Measurements from ENCODE around the gene HDAC9. TPM values are rescaled to one million over a fixed set of nuclear protein-coding genes. Genes with fewer than 3 reads are reported as not detected.
A peak's percentile ranks its signal among the peaks of the same experiment; 100 is the strongest.

Gene HDAC9
- total and polyA plus RNA-seq, 2 experiments from 2014 or later, result 32.7 to 101 TPM

DNA sequence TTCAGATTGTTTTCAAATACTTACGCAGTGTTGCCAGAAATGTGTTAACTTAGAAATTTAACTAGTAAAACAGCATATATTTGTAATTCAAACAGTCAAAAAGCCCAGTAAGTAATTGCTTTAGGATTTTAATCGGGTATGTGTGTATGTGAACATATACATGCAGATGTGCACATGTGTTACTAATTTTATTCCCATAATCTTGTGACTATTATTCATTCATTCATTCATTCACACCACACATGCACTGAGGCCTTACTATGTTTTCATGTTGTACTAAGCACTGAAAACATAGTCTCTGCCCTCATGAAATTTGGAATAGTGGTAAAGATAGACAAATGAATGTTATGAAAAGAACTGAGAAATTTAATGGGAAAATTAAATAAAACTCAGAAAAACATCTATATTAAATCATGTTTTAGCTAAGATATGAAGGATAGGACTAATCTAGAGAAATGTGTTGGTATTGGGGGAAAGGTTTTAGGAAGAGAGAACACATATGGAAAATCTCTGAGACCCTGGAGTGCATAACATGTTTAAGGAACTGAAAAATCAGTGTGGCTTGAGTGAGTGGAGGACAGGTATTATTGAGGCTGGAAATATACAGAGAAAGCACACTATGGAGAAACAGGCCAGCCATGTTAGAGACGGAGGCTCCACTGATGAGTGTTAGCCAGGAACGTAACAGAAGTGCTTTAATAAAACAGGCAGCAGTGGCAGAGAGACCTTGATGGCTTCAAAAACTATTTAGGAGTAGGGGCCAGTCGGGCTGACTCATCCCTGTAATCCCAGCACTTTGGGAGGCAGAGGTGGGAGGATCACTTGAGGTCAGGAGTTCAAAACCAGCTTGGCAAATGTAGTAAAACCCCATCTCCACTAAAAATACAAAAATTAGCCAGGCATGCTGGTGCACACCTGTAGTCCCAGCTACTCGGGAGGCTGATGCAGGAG lies 80.3 kb downstream of the HDAC9 start:
- H3K27ac ChIP-seq, result no peak overlapping the region

DNA sequence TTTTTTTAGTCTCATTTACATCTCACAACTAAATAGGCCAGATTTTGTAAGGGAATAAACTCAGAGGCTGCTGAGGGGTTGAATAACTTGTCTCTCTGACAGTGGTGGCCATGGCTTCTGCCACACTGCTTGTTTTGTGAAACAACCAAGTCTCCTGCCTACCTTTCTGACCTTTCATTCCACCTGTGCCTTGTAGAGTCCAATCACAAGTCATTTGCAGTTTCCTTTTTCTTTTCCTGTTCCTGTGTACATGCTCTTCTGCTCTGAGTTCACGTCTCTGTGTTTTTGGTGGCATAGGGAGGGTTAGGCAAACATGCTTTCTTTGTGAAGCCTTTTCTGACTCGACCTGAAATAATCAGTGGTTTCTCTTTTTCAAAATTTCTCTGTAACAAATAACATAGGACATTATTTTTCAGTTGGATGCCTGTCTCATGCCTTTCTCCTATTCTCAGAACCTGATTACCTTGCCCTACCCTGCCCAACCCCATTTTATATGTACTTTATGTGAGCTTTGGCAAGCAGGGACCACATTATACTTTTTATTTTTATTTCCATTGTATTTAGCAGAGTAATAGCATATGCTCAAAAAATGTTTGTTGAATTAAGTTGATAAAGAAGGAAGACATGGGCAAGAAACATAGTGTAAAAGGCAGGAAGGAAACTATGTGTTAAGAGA lies 81.7 kb downstream of the HDAC9 start:
- no peak overlapping the region for H3K4me3 ChIP-seq
- H3K27ac ChIP-seq, result no peak overlapping the region
- no peaks in the 10 kb centered on the region for H3K9me3 ChIP-seq (ENCODE audit: low read depth)
- DNase-seq (ENCODE audit: low read depth in 1 of 2, low spot score in 1 of 2), result no peak
- no peaks in the 10 kb centered on the region for H3K36me3 ChIP-seq
- no peaks in the 10 kb centered on the region for H3K27me3 ChIP-seq
- H3K4me1 ChIP-seq (ENCODE audit: low read depth), result peaks cover 10% of the 10 kb centered on the region
- TF ChIP-seq, protein P1, sequence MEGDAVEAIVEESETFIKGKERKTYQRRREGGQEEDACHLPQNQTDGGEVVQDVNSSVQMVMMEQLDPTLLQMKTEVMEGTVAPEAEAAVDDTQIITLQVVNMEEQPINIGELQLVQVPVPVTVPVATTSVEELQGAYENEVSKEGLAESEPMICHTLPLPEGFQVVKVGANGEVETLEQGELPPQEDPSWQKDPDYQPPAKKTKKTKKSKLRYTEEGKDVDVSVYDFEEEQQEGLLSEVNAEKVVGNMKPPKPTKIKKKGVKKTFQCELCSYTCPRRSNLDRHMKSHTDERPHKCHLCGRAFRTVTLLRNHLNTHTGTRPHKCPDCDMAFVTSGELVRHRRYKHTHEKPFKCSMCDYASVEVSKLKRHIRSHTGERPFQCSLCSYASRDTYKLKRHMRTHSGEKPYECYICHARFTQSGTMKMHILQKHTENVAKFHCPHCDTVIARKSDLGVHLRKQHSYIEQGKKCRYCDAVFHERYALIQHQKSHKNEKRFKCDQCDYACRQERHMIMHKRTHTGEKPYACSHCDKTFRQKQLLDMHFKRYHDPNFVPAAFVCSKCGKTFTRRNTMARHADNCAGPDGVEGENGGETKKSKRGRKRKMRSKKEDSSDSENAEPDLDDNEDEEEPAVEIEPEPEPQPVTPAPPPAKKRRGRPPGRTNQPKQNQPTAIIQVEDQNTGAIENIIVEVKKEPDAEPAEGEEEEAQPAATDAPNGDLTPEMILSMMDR (IDR thresholded peaks at IDR 0.05; ENCODE audit: low read depth, low read length), result no peak

More for the DNA sequence above, 80.3 kb downstream of the HDAC9 start:
- Histone ChIP-seq H3K27me3 (no peaks in the 10 kb centered on the region), H3K36me3 (no peaks in the 10 kb centered on the region), H3K4me3 (no peak overlapping the region), H3K9me3 (ENCODE audit: low read depth) (no peaks in the 10 kb centered on the region), H3K4me1 (ENCODE audit: low read depth) (peaks cover 3% of the 10 kb centered on the region)
- no peak for DNase-seq (ENCODE audit: low read depth in 1 of 2, low spot score in 1 of 2)
- TF ChIP-seq, protein P1 (IDR thresholded peaks at IDR 0.05; ENCODE audit: low read depth, low read length), result no peak

DNA sequence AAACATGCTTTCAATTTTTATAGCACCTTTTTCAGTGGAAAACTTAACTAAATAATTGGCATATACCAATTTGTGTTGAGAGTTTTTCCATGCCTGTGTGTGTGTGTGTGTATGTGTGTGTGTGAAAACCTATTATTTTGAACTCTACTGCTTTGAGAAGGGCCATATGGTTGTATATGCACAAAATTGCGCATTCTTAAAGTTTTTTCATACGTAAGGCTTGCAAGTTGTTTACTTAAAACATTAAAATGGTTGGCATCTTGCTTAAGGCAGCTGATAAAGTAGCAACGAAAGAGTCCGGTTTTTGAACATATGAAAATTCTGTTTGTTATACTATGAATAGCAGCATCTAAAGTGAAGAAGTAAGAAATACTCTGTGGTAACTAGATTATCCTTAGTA lies 84.1 kb downstream of the HDAC9 start:
- Histone ChIP-seq H3K27ac (no peak overlapping the region), H3K4me1 (ENCODE audit: low read depth) (peaks cover 17% of the 10 kb centered on the region), H3K9me3 (ENCODE audit: low read depth) (no peaks in the 10 kb centered on the region), H3K36me3 (no peaks in the 10 kb centered on the region), H3K27me3 (no peaks in the 10 kb centered on the region), H3K4me3 (no peak overlapping the region)
- DNase-seq (ENCODE audit: low read depth in 1 of 2, low spot score in 1 of 2), result no peak
- TF ChIP-seq, protein P1 (IDR thresholded peaks at IDR 0.05; ENCODE audit: low read depth, low read length), result no peak

- TF ChIP-seq, protein P1 (IDR thresholded peaks at IDR 0.05; ENCODE audit: low read depth, low read length), result no peak
- Histone ChIP-seq H3K4me3 (no peak overlapping the region), H3K9me3 (ENCODE audit: low read depth) (no peaks in the 10 kb centered on the region), H3K27me3 (no peaks in the 10 kb centered on the region), H3K36me3 (no peaks in the 10 kb centered on the region), H3K4me1 (ENCODE audit: low read depth) (peaks cover 17% of the 10 kb centered on the region), H3K27ac (no peak overlapping the region)
- DNase-seq (ENCODE audit: low read depth in 1 of 2, low spot score in 1 of 2), result no peak
Observed at GRCh38 chr7:18580950-18581349, 85.4 kb downstream of the HDAC9 start.

GRCh38 chr7:18583305-18583704 lies 87.8 kb downstream of the HDAC9 start:
- Histone ChIP-seq H3K36me3 (no peaks in the 10 kb centered on the region), H3K27me3 (no peaks in the 10 kb centered on the region), H3K27ac (peak overlapping the region; percentile 33), H3K4me3 (no peak overlapping the region), H3K4me1 (ENCODE audit: low read depth) (peaks cover 14% of the 10 kb centered on the region), H3K9me3 (ENCODE audit: low read depth) (no peaks in the 10 kb centered on the region)
- peak; percentile 28 to 67 for DNase-seq (ENCODE audit: low read depth in 1 of 2, low spot score in 1 of 2)
- TF ChIP-seq, protein P1 (IDR thresholded peaks at IDR 0.05; ENCODE audit: low read depth, low read length), result no peak
